NCI-H345 treated with DMSO at 0.1 percent for 48 hours (cell line): ENCODE measurements around the gene RBM12.

Experiments
- DNase-seq: peaks from one replicate; lab custom pipeline; 2025; ENCODE audit not compliant: unreplicated experiment; lab: John Stamatoyannopoulos, UW

The RBM12 gene

GRCh38 chr20:35600993-35601973 lies 63.4 kb downstream of the RBM12 start:
- DNase-seq: peak; percentile 13

GRCh38 chr20:35600176-35600992 lies 64.3 kb downstream of the RBM12 start:
- DNase-seq: no peak

- DNase-seq: no peak
Observed at GRCh38 chr20:35599776-35600120, 65.0 kb downstream of the RBM12 start.
